PC-3 (cell line): ENCODE measurements around the gene CD86. TPM values are rescaled to one million over a fixed set of nuclear protein-coding genes. Genes with fewer than 3 reads are reported as not detected.

ENCODE experiments used
- ATAC-seq: fragments of 200-7000 bp; cut with Tn5 transposase; 2 replicates; pipeline ENCODE4 v1.9.1; 2020; ENCODE audit warnings: mild to moderate bottlenecking, moderate library complexity
- BruUV-seq: library from RNA; stranded (reverse); fragments of 400-500 nt; replicated peaks from 2 replicates; lab custom pipeline; 2021; lab: Mats Ljungman, UMichigan
- CTCF ChIA-PET: fragments of 300-600 bp; sonication (Branson Sonifier 250); formaldehyde crosslinking; loops from one replicate; lab custom pipeline; 2022; ENCODE audit warnings: antibody characterized with exemption; lab: Charles Lee
- POLR2A ChIA-PET: fragments of 300-600 bp; sonication (Branson Sonifier 250); formaldehyde crosslinking; loops from one replicate; lab custom pipeline; 2022; ENCODE audit warnings: antibody characterized with exemption; ENCODE audit not compliant: unreplicated experiment; lab: Charles Lee
- DNase-seq: peaks from one replicate; pipeline ENCODE4 v3.0.0-alpha.2; 2015
- H2AFZ ChIP-seq: fragments of 300-600 bp; sonication (generic); 2 replicates; pipeline ENCODE4 v1.6.0; 2016; ENCODE audit warnings: antibody characterized with exemption, low read length
- H3F3A ChIP-seq: fragments of 300-600 bp; sonication (generic); one replicate; pipeline ENCODE4 v1.6.0; 2017; ENCODE audit warnings: antibody characterized with exemption, low read length, control low read depth, mild to moderate bottlenecking; ENCODE audit not compliant: unreplicated experiment
- H3K27ac ChIP-seq: fragments of 300-600 bp; sonication (generic); 2 replicates; pipeline ENCODE4 v1.5.1; 2016; ENCODE audit warnings: mild to moderate bottlenecking, low read length
- H3K27me3 ChIP-seq: fragments of 300-600 bp; sonication (generic); 2 replicates; pipeline ENCODE4 v1.6.1; 2016; ENCODE audit warnings: low read length, mixed read lengths
- H3K36me3 ChIP-seq: fragments of 300-600 bp; sonication (generic); 2 replicates; pipeline ENCODE4 v1.6.1; 2016; ENCODE audit warnings: low read depth, mixed run types, low read length, mixed read lengths
- H3K4me1 ChIP-seq: fragments of 300-600 bp; sonication (generic); 2 replicates; pipeline ENCODE4 v1.5.1; 2016; ENCODE audit warnings: low read length; ENCODE audit not compliant: insufficient read depth
- H3K4me2 ChIP-seq: fragments of 300-600 bp; sonication (generic); 2 replicates; pipeline ENCODE4 v1.6.0; 2016; ENCODE audit warnings: low read length
- H3K4me3 ChIP-seq: fragments of 300-600 bp; sonication (generic); 2 replicates; pipeline ENCODE4 v1.5.1; 2016; ENCODE audit warnings: mild to moderate bottlenecking, low read length, mixed read lengths
- H3K79me2 ChIP-seq: fragments of 300-600 bp; sonication (generic); 2 replicates; pipeline ENCODE4 v1.6.1; 2017; ENCODE audit warnings: low read length, mixed read lengths
- H3K9ac ChIP-seq: fragments of 300-600 bp; sonication (generic); 2 replicates; pipeline ENCODE4 v1.6.0; 2016; ENCODE audit warnings: mild to moderate bottlenecking, low read length
- H3K9me2 ChIP-seq: fragments of 300-600 bp; sonication (generic); replicated peaks from 2 replicates; pipeline ENCODE4 v1.6.1; 2016; ENCODE audit warnings: mixed run types, low read length, mixed read lengths
- H3K9me3 ChIP-seq: fragments of 300-600 bp; sonication (generic); 2 replicates; pipeline ENCODE4 v1.6.1; 2016; ENCODE audit warnings: low read length, mixed read lengths
- H4K20me1 ChIP-seq: fragments of 300-600 bp; sonication (generic); 2 replicates; pipeline ENCODE4 v1.6.1; 2016; ENCODE audit warnings: low read length, mixed read lengths
- EZH2 ChIP-seq: fragments of 300-600 bp; sonication (generic); IDR thresholded peaks from one replicate; pipeline ENCODE4 v1.6.1; 2017; ENCODE audit warnings: antibody characterized with exemption, mild to moderate bottlenecking, low read length; ENCODE audit not compliant: unreplicated experiment
- EZH2phosphoT487 ChIP-seq: fragments of 300-600 bp; sonication (generic); IDR thresholded peaks from 2 replicates; pipeline ENCODE4 v1.6.1; 2018; ENCODE audit warnings: mild to moderate bottlenecking, antibody characterized with exemption, low read length, borderline replicate concordance
- intact Hi-C: fragments of 100-400 bp; cut with micrococcal nuclease; formaldehyde crosslinking; loops from 2 replicates; pipeline ENCODE4 v1.9.0; 2023
- total RNA-seq: library from RNA; depleted of rRNA; stranded (reverse); fragments of >200 nt; gene quantifications from 2 replicates; pipeline ENCODE4 v1.2.3, GENCODE V29; 2014
- TF ChIP-seq, protein P1 (sequence below): fragments of 300-600 bp; sonication (generic); conservative IDR thresholded peaks from 2 replicates; pipeline ENCODE4 v1.5.1; 2017; ENCODE audit warnings: antibody characterized with exemption, low read depth, mild to moderate bottlenecking, low read length

Gene CD86
- total RNA-seq, 1 experiment from 2014 or later, result 0.07 TPM

GRCh38 chr3:122092460-122093165 is 37.5 kb downstream of the CD86 start:
- Histone ChIP-seq H2AFZ (peak overlapping the region; percentile 36), H3K9me2 (no peaks in the 10 kb centered on the region), H3K9me3 (no peaks in the 10 kb centered on the region), H3K4me2 (peak overlapping the region; percentile 36), H3K27me3 (no peaks in the 10 kb centered on the region), H3K79me2 (no peaks in the 10 kb centered on the region), H3K36me3 (no peaks in the 10 kb centered on the region), H3F3A (no peaks in the 10 kb centered on the region), H3K9ac (no peak overlapping the region), H3K27ac (no peak overlapping the region), H3K4me1 (peaks cover 5% of the 10 kb centered on the region), H3K4me3 (no peak overlapping the region), H4K20me1 (no peaks in the 10 kb centered on the region)
- CTCF ChIA-PET, result no interaction called here
- DNase-seq, result peak; percentile 81
- peak; percentile 74 for ATAC-seq
- POLR2A ChIA-PET, result no interaction called here
- BruUV-seq, result no TSS peak
- no peak for TF ChIP-seq EZH2phosphoT487
- TF ChIP-seq, protein P1, sequence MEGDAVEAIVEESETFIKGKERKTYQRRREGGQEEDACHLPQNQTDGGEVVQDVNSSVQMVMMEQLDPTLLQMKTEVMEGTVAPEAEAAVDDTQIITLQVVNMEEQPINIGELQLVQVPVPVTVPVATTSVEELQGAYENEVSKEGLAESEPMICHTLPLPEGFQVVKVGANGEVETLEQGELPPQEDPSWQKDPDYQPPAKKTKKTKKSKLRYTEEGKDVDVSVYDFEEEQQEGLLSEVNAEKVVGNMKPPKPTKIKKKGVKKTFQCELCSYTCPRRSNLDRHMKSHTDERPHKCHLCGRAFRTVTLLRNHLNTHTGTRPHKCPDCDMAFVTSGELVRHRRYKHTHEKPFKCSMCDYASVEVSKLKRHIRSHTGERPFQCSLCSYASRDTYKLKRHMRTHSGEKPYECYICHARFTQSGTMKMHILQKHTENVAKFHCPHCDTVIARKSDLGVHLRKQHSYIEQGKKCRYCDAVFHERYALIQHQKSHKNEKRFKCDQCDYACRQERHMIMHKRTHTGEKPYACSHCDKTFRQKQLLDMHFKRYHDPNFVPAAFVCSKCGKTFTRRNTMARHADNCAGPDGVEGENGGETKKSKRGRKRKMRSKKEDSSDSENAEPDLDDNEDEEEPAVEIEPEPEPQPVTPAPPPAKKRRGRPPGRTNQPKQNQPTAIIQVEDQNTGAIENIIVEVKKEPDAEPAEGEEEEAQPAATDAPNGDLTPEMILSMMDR, result peak; percentile 88
- intact Hi-C loops, result no loop called here

DNA sequence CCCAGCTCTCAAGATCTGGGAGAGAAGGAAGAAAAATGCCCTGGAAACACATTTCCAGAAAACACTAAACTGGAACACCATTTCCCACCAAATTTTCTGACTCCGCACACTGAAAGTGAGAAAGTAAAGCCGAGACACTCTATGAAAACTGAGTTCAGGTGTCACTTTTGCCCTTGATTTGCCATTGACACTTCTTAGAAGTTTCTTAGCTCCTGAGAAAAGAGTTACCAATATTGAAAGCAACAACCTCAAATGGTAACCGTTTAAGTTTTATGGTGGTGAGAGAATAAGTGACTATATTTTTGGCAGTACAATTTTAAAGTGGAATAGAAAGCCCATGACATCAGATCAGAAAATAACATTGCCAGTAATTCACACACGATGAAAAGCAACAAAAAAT is 39.0 kb downstream of the CD86 start:
- H3K9ac ChIP-seq, result no peak overlapping the region
- no peaks in the 10 kb centered on the region for H3K9me3 ChIP-seq
- no peak for TF ChIP-seq EZH2phosphoT487
- TF ChIP-seq, protein P1, result no peak
- H3K9me2 ChIP-seq, result no peaks in the 10 kb centered on the region
- DNase-seq (no peak), ATAC-seq (no peak)
- no TSS peak for BruUV-seq
- no peaks in the 10 kb centered on the region for H3K36me3 ChIP-seq
- H4K20me1 ChIP-seq, result no peaks in the 10 kb centered on the region
- ChIA-PET CTCF (no interaction called here), POLR2A (no interaction called here)
- intact Hi-C loops, result no loop called here
- peaks cover 5% of the 10 kb centered on the region for H3K4me1 ChIP-seq
- no peak overlapping the region for H2AFZ ChIP-seq
- no peak overlapping the region for H3K4me3 ChIP-seq
- no peaks in the 10 kb centered on the region for H3K79me2 ChIP-seq
- H3F3A ChIP-seq, result no peaks in the 10 kb centered on the region
- H3K27ac ChIP-seq, result no peak overlapping the region
- no peak overlapping the region for H3K4me2 ChIP-seq
- H3K27me3 ChIP-seq, result no peaks in the 10 kb centered on the region

GRCh38 chr3:122094693-122095092 is 39.5 kb downstream of the CD86 start:
- H3K27me3 ChIP-seq, result no peaks in the 10 kb centered on the region
- H3K9ac ChIP-seq, result no peak overlapping the region
- no peaks in the 10 kb centered on the region for H3K9me2 ChIP-seq
- H3K4me3 ChIP-seq, result no peak overlapping the region
- no TSS peak for BruUV-seq
- no peaks in the 10 kb centered on the region for H4K20me1 ChIP-seq
- no peak overlapping the region for H2AFZ ChIP-seq
- POLR2A ChIA-PET, result no interaction called here
- H3K9me3 ChIP-seq, result no peaks in the 10 kb centered on the region
- DNase-seq, result no peak
- H3K36me3 ChIP-seq, result no peaks in the 10 kb centered on the region
- ATAC-seq, result peak; percentile 25; the same call in 1 of the 2 replicates
- intact Hi-C loops, result no loop called here
- no peak overlapping the region for H3K27ac ChIP-seq
- CTCF ChIA-PET, result no interaction called here
- H3K4me1 ChIP-seq, result peaks cover 5% of the 10 kb centered on the region
- TF ChIP-seq EZH2phosphoT487 (no peak), EZH2 (no peak)
- TF ChIP-seq, protein P1, result no peak
- no peaks in the 10 kb centered on the region for H3K79me2 ChIP-seq
- no peak overlapping the region for H3K4me2 ChIP-seq
- H3F3A ChIP-seq, result no peaks in the 10 kb centered on the region
